ENCODE data around the gene PTPRG.

Gene PTPRG

GRCh38 chr3:61946570-61947324 is 385.4 kb downstream of the PTPRG start:
- no peak for DNase-seq

DNA sequence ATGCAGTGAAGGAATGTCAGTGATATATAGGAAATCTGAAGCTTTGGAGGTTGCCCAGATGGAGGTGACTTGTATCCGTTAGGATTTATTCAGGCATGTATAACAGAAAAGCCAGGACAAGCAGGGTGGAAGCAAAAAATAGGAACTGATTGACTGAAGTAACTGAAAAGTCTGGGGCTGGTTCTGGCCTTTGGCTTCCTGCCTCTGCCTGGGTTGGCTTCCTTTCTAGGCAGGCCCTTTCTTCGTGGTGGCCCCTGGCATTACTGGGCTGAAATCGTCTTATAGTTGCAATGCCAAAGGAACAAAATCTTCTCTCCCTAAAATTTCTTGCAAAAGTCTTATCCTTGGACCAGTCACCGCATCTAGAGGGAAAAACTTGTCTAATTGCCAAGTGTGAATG is 386.1 kb downstream of the PTPRG start:
- peak in 14 of 51 donors; percentile 2 to 24 (median 8) for DNase-seq

DNA sequence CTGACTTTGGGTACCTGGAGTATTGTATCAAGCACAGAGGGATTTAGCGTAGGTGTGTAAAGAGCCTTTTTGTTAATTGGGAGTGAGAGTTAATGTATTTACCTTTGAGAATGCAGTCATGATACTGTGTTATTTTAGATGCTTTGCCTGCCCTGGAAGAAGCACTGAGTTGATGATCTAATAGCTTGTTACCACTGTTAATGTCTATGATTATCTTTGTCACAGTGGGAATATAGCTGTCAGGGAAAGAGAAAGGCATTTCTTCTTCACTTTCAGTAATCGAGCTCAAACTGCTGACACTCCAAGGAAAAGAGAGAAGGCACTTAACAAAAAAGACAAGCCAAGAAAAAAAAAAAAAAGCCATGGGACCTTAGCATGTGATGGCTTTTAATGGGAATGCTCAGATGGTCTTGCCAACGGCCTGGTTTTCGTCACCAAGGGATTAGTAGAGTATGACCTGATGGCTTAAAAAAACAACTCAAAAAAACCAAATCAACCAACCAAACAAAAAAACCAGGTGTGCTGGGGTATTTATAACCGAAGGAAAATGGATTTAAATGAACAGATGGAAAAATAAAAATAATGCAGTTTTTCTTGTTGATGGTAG is 387.4 kb downstream of the PTPRG start:
- DNase-seq = no peak

DNA sequence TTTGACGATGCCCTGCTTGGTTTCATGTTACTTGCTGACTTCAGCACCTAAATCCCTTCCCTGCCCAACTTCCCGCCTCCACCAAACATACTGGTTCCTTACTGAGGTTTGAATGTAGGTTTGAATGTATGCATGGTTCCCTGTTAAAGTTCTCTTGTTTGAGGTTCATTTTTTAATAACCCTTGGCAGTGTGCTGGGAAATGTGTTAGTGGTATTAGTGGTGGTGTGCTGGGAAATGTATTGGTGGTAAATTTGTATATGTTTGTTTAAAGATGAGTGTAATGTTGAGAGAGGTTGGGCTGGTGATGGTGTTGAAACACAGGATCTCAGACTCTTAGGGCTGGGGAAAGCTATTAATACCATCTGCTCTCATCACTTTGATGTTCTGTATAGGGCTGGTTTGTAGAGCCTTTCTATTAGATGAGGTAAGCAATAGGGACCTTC is 392.7 kb downstream of the PTPRG start:
- no peak for DNase-seq

DNA sequence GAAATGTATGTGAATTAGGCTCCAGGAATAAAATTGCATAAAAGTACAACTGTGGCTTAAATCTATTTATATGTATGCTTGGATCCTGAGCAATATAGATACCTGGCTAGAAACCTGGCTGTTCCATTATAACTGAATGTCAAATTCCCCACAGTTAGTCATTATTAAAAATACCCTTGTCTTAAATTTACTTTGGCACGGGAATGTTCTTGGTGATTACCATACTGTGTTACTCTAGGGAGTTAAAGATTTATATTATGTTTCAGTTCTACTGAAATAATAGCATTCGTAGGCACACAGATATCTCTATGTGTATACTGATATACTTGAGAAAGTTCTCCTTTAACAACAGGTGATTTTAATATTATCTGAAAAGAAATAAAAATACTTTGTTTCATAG is 394.1 kb downstream of the PTPRG start:
- no peak for DNase-seq

GRCh38 chr3:61956236-61956635 is 394.9 kb downstream of the PTPRG start:
- no peak for DNase-seq

- no peak for DNase-seq
Measured at GRCh38 chr3:61957259-61957658, 395.9 kb downstream of the PTPRG start.

DNA sequence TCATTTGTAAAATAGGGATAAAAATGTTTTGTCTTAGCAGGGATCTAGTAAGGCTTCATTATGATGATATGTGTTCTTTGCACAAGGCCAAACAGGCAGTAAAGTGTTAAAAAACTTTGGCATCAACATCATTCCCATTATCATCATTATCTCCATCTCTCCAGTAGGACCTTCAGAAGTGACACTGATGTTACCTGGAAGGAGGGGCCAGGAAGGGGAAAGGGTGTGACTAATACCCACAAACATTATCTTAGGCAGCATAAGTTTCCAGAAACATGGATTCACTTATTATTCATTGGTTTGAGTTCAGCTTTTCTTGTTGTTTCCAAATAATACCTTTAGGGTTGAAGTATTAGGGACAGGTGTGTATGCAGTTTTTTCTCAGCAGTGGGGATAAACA is 399.6 kb downstream of the PTPRG start:
- DNase-seq = no peak

GRCh38 chr3:61961900-61962299 is 400.5 kb downstream of the PTPRG start:
- DNase-seq = no peak

DNA sequence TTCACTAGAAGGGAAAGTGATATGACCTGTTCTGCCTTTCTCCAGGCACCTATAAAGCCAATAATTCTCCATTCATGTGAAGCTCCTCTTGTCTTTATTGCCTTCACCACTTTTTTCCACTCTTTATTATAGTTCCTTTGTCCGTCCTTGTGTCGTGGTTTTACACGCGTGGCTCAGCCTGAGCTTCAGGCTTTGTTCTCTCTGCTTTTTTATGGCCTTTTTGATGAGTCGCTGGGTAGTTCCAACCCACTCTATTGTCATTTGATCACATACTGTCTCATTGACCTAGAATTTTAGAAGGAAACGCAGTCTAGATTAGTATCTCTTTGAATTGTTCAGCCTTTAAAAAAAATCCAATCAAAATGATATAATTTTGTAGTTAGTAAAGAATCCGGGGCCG is 403.2 kb downstream of the PTPRG start:
- DNase-seq = no peak

DNA sequence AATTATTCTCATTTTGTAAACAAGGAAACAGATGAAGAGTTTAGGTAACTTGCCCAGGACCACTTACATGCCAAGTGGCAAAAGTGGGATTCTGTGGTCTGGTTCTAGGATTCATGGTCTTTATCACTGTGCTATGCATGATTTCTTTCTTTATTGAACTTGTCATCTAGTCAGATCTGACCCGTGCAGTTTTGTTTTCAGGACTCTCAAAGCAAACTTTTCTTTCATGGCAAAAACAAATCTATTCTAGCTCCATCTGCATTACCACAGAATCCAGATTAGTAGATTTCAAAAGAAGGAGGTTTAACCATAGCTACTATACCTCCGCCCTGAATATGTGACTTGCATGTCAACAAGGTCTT is 404.4 kb downstream of the PTPRG start:
- DNase-seq = no peak

DNA sequence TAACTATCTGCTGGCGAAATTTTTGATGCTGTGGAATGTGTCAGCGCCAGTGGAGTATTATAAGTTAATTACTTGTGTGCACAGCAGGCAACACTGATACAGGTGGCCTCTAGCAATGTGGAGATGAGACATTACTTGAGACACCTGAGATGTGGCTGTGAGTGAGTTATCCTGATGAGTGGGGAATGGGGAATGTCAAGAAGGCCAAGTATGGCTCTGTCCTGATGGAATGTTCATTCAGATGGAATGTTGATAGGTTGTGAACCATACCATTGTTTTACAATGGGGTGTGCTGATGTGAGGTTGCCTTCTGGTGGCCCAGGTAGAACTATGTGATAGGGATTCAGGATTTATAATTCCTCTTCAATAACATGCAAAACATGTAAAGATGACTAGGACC is 404.8 kb downstream of the PTPRG start:
- no peak for DNase-seq

- DNase-seq = no peak
Measured at GRCh38 chr3:61967019-61967418, 405.6 kb downstream of the PTPRG start.

DNA sequence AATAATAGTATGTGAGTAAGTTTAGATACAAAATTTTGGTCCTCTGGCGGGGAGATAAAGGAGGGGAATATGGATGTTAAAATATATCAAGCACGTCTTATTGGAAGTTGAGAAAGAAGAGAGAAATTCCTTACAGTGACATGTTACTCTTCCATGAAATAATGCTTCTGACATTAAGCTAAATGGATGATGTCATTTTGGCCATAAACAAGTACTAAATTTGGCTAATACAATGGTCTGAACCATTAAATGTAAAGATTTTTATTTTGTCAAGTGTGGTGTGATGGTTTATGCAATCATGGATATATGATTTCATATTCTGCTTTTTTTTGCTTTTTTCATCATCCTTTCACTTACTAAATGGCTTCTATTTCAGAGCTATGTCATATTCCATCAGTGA is 406.6 kb downstream of the PTPRG start:
- no peak for DNase-seq

DNA sequence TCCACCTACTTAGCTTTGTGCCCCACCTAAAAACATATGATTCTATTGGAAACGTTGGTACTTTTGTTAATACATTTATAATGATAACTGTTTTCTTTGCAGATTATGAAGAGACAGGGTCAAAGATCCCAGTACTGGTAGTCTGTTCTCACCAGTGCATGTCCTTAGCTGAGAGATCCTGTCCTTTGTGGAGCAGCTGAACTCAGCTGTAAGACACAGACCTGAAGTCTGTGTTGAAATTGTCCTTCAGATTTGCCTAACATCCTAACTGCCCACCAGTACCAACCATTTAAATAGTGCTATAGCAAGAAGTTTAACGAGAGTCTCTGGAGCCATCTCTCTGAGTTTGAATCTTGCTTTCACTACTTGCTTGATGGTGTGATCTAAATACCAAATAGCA is 413.3 kb downstream of the PTPRG start:
- no peak for DNase-seq

- DNase-seq = no peak
Measured at GRCh38 chr3:61975199-61975598, 413.8 kb downstream of the PTPRG start.

DNA sequence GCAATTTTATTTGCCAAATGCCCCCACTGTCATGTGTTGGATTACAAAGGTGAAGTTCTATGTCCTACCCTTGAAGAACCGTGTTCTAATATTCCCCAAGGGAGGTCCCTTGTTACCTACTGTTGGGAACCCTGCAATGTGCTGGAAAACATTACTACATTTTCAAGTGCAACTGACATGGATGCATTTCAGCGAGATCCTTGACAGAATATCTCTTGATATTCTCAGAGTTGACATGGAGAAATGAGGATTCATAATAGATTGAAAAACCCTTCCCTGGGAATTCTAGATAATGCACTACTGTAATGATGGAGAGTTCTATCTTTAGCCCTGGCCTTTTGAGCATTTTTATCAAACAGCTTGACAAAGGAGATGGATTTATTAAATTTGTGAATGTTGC is 414.6 kb downstream of the PTPRG start:
- DNase-seq = no peak

DNA sequence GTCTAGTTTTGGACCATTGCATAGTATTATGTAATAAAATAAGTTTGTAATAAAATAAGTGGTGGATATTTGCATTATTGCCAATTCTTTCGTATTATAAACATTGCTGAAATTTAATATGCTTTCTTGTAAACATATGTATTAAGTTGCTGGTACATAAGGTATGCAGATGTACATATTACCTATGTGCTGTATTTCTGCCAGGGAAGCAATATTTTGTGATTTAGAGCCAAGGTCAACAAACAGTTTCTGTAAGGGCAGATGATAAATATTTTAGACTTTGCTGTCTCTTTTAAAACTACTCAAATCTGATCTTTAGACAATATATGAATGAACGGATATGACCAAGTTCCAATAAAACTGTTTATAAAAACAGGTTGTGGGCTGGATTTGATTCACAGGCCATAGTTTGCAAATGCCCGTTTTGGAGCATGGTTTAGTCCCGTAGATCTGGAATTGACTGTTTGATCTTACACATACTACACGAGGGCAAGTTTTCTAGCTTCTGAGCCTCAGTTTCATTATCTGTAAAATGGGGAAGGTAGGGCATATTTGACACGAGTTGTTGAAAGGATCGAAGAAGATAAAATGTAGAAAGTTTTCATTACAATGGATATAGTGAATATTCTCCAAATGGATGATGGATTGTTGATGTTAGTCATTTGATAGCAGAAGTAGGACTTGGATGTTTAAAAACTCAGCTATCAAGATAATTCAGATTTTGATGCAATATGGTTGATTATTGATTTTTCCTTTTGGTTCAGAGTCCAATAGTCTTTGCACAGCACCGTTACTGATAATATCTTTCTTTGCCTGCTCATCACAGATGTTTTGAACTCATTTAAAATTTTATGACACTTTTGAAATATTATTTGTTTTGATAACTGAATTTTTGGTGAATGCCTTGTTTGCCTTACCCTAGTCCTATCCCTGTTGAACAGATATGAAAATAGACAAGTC is 417.4 kb downstream of the PTPRG start:
- no peak for DNase-seq

- no peak for DNase-seq
Measured at GRCh38 chr3:61979638-61980037, 418.3 kb downstream of the PTPRG start.

DNA sequence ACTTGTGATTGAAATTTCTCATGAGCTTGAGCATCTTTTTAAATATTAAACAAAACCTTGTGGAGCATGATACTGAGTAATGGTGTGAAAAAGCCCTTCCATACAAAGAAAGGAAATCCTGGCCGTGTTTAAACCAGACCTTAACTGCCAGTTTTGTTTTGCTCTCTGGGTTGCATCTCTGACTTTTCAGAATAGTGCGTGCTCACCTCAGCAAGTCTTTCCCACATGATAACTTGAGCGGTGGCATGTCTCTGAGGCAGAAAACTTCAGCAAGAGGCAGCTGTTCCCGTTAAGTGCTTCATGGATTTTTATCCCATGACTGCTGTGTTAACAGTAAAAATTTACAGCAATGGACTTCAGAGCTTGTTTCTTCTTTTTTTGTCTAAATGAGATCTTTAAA is 418.7 kb downstream of the PTPRG start:
- no peak for DNase-seq

DNA sequence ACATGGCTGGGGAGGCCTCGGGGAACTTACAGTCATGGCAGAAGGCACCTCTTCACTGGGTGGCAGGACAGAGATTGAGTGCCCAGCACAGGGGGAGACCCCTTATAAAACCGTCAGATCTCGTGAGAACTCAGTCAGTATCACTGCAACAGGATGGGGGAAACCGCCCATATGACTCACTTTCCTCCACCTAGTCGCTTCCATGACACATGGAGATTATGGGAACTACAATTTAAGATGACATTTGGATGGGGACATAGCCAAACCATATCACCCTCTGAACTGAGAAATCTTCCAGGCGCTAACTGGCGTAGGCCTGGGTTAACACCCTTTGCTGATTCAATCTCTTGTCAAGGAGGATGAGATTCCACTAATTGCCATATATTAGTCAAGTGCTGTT is 419.7 kb downstream of the PTPRG start:
- no peak for DNase-seq

DNA sequence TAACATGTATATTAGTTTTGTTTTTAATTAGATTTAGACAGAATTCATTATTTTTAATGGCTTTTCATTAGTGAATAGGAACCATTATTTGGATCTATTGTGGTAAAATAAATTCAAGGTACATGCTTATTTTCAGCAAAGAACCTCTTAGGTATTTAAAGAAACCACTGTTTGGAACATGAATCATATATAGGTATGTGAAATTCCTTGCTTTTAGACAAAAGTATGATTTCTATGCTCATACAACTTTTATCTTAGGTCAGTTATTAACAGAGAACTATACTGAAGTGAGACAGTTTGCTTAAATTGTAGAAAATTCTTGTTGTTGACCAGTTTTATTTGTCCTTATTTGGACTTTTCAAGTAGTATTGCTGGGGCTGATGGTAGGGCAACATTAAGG is 422.1 kb downstream of the PTPRG start:
- DNase-seq = no peak

All from hypothalamus (tissue), 51 donors.